Activated T-cell treated with anti-CD3 and anti-CD28 coated beads, Interleukin-2, amount 50 U/mL, for 24 hours (primary cell): ENCODE measurements around the gene IFT74.
A peak's percentile ranks its signal among the peaks of the same experiment; 100 is the strongest.

Source experiments
- DNase-seq: peaks from one replicate; pipeline ENCODE4 v3.0.0-alpha.2; 2020
- H3K27ac Mint-ChIP-seq: 2 replicates; pipeline ENCODE4 v1.8.0; 2020; ENCODE audit warnings: mild to moderate bottlenecking, mixed read lengths
- H3K27me3 Mint-ChIP-seq: 2 replicates; pipeline ENCODE4 v1.8.0; 2020; ENCODE audit warnings: mixed read lengths
- H3K36me3 Mint-ChIP-seq: 2 replicates; pipeline ENCODE4 v1.8.0; 2020; ENCODE audit warnings: low read depth, mixed read lengths
- H3K4me1 Mint-ChIP-seq: 2 replicates; pipeline ENCODE4 v1.8.0; 2020; ENCODE audit warnings: low read depth, mixed read lengths
- H3K4me3 Mint-ChIP-seq: 2 replicates; pipeline ENCODE4 v1.8.0; 2020; ENCODE audit warnings: mild to moderate bottlenecking, moderate library complexity, mixed read lengths
- H3K9me3 Mint-ChIP-seq: 2 replicates; pipeline ENCODE4 v1.8.0; 2020; ENCODE audit warnings: mixed read lengths

The IFT74 gene

DNA sequence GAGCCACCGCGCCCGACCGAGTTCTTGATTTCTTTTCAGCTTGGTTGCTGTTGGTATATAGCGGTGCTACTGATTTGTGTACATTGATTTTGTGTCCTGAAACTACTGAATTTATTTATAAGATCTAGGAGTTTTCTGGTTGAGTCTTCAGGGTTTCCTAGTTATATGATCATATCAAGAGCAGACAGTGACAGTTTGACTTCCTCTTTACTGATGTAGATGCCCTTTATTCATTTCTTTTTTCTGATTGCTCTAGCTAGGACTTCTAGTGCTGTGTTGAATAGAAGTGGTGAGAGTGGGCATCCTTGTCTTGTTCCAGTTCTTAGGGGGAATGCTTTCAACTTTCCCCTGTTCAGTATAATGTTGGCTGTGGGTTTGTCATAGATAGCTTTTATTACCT, 66.7 kb downstream of the IFT74 start:
- no peak overlapping the region for H3K4me3 Mint-ChIP-seq
- peaks cover 5% of the 10 kb centered on the region for H3K9me3 Mint-ChIP-seq
- H3K36me3 Mint-ChIP-seq, result peaks cover 49% of the 10 kb centered on the region
- no peaks in the 10 kb centered on the region for H3K27me3 Mint-ChIP-seq
- DNase-seq, result no peak
- no peak overlapping the region for H3K27ac Mint-ChIP-seq
- no peaks in the 10 kb centered on the region for H3K4me1 Mint-ChIP-seq

DNA sequence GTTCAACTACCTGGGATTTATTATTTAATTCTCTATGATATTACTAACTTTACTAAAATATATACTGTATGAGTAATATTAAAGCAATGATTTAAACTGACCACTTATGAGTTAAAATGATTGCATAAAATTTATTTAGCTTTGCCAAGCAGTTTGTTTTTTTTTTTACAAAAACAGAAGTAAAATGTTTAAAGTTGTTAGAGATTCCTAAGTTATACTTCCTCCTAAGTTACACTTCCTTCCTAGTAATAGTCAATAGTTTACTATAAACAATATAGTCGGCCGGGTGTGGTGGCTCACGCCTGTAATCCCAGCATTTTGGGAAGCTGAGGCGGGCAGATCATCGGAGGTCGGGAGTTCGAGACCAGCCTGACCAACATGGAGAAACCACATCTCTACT, 73.0 kb downstream of the IFT74 start:
- no peaks in the 10 kb centered on the region for H3K4me1 Mint-ChIP-seq
- H3K4me3 Mint-ChIP-seq, result no peak overlapping the region
- H3K36me3 Mint-ChIP-seq, result peaks cover 11% of the 10 kb centered on the region
- no peaks in the 10 kb centered on the region for H3K27me3 Mint-ChIP-seq
- H3K9me3 Mint-ChIP-seq, result peaks cover 5% of the 10 kb centered on the region
- no peak overlapping the region for H3K27ac Mint-ChIP-seq
- no peak for DNase-seq

DNA sequence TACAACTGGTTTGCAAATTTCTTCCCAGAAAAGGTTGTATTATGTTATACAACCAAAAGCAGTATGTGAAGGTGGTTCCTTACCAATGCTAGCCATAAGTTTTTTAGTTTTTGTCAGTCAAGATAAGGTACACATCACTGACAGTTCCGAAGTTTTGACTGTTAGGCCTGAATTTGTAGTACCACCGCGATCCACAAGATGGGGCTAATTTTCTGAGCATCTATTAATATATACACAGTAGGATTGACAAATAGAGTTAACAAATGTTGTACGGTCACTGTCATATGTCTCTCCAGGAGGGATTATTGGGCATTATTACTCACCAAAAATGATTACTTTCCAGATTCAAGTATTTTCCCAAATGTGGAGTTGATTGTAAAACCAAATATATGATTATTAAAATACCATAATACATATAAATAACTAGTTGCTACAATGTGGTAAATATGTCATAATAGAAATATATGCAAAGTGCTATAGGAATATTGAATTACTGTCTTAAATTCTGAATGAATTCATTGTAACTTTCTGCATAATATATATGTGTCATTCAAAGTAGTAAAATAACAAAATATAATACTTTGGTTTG, 77.7 kb downstream of the IFT74 start:
- H3K27me3 Mint-ChIP-seq, result no peaks in the 10 kb centered on the region
- H3K27ac Mint-ChIP-seq, result no peak overlapping the region
- H3K4me1 Mint-ChIP-seq, result no peaks in the 10 kb centered on the region
- H3K4me3 Mint-ChIP-seq, result no peak overlapping the region
- no peaks in the 10 kb centered on the region for H3K9me3 Mint-ChIP-seq
- peaks cover 16% of the 10 kb centered on the region for H3K36me3 Mint-ChIP-seq
- DNase-seq, result peak; percentile 51

DNA sequence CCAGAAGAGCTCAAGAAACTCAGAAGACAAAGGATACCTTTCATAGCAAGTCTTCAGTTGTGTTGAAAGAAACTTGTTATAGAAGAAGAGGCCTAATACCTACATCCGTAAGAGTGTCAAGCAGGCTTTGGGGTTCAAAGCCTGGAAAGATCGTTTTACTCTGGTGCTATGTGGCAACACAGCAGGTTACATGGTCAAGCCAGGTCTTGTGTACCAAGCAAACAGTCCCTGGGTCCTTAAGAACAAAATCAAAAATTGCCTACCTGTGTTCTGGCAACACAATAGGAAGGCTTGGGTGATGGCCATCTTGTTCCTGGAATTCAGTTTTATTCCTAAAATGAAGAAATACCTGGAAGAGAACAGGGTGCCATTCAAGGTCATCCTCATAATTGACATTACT, 81.3 kb downstream of the IFT74 start:
- Mint-ChIP-seq H3K4me1 (no peaks in the 10 kb centered on the region), H3K27ac (no peak overlapping the region), H3K4me3 (no peak overlapping the region), H3K27me3 (no peaks in the 10 kb centered on the region), H3K9me3 (no peaks in the 10 kb centered on the region), H3K36me3 (peaks cover 16% of the 10 kb centered on the region)
- DNase-seq, result no peak

DNA sequence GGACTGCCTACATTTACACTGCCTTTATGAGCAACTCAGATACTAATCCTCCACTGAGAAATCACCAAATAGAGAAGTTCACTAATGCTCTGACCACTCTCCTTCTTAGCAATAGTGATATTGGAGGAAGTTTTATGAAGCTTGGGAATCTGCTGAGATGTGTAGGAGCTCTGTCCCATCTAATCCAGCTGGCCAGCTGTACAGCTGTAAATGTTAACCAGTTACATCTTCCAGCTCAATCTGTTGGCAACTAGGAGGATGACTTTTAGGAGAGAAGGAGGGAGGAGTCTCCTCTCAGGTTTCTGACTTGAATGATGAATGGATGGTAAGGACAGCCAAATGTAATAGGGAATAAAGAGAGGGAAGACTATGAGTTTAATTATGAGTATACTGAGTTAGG, 85.5 kb downstream of the IFT74 start:
- Mint-ChIP-seq H3K9me3 (no peaks in the 10 kb centered on the region), H3K27ac (no peak overlapping the region), H3K36me3 (peaks cover 12% of the 10 kb centered on the region), H3K27me3 (no peaks in the 10 kb centered on the region), H3K4me3 (no peak overlapping the region), H3K4me1 (no peaks in the 10 kb centered on the region)
- DNase-seq, result no peak

DNA sequence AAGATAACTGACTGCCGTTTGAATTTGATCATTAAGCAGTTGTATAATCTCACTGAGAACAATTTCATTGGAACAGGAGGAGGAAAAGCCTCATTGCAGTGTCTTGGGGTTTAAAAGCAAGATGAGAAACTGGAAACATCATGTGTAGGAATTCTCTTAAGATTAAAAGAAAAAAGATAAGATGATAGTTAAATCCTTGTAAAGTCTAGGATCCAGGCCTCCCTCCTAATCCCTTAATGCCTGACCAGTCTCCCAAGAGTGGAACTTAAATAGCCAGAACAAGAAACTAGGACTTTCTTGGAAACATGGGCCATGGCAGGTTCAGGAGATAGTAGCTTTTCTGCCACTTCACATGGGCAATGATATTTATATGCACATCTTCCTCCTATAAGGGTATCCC, 86.3 kb downstream of the IFT74 start:
- H3K27me3 Mint-ChIP-seq, result no peaks in the 10 kb centered on the region
- no peak overlapping the region for H3K4me3 Mint-ChIP-seq
- no peak overlapping the region for H3K27ac Mint-ChIP-seq
- DNase-seq, result no peak
- peaks cover 7% of the 10 kb centered on the region for H3K36me3 Mint-ChIP-seq
- H3K9me3 Mint-ChIP-seq, result no peaks in the 10 kb centered on the region
- H3K4me1 Mint-ChIP-seq, result no peaks in the 10 kb centered on the region

DNA sequence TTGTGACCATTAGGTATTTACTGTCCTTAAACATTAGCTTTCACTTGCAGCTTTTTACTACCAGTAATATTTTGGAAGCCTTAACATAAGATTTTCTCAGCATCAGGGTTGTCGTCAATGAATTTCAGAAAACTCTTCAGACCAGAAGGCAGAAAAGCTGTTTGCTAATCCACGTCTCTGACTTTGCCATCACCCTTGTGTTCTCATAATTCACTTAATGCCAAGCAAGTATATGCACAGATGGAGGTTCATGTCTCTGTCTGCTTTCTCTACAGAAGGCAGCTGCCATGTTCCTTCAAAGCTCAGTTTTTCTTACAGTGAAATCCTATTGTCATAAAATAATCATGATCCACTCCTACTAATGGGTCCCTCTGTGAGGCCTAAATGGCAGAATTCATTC, 87.0 kb downstream of the IFT74 start:
- H3K9me3 Mint-ChIP-seq, result no peaks in the 10 kb centered on the region
- H3K36me3 Mint-ChIP-seq, result peaks cover 5% of the 10 kb centered on the region
- H3K4me1 Mint-ChIP-seq, result no peaks in the 10 kb centered on the region
- H3K27me3 Mint-ChIP-seq, result no peaks in the 10 kb centered on the region
- no peak overlapping the region for H3K27ac Mint-ChIP-seq
- H3K4me3 Mint-ChIP-seq, result no peak overlapping the region
- no peak for DNase-seq

DNA sequence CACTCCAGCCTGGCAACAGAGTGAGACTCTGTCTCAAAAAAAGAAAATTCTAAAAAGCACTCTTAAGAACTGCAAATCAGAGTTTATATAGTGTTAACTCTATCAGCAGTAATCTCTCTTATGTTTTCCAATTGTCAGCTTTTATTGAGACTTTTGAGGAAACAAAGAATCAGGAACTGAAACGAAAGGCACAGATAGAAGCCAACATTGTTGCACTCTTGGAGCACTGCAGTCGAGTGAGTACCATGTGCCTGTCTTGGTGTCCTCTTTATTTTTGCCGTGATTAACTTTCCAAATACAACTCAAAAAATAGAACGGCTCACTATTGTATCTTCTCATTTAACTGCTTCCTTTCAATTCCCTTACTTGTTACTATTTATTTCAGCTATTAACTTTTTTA, 90.9 kb downstream of the IFT74 start:
- no peaks in the 10 kb centered on the region for H3K4me1 Mint-ChIP-seq
- no peak for DNase-seq
- no peaks in the 10 kb centered on the region for H3K27me3 Mint-ChIP-seq
- no peak overlapping the region for H3K4me3 Mint-ChIP-seq
- H3K27ac Mint-ChIP-seq, result no peak overlapping the region
- H3K36me3 Mint-ChIP-seq, result peaks cover 21% of the 10 kb centered on the region
- no peaks in the 10 kb centered on the region for H3K9me3 Mint-ChIP-seq

DNA sequence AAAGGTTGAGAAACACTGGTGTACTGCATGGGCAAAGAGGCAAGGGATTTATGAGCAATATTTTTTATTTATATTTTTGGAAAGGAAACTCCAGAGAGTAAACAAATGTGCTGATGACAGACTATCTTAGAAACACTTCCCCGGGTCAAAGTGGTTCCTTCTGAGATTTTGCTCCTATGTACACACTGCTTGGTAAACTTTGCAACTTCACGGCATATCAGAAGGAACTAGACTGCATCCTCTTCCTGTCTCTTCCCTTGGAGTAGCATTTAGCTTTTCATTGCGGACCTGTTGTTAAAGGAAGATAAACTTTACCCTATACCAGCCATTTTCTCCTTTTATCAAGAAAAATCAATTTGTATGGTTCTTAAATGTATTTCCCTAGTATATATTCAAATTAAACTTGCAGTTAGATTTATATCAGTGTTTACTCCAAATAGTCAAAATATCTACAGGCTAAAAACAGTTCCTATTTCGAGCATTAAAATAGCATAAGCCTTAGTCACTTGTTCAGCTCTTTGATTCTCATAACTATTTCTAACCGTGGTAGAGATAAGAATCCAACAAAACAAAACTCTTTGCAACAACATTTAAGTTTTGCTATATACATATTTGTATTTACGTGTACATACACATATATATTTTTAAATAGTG, 97.3 kb downstream of the IFT74 start:
- no peak for DNase-seq
- Mint-ChIP-seq H3K9me3 (no peaks in the 10 kb centered on the region), H3K36me3 (peaks cover 32% of the 10 kb centered on the region), H3K4me3 (no peak overlapping the region), H3K4me1 (no peaks in the 10 kb centered on the region), H3K27ac (no peak overlapping the region), H3K27me3 (no peaks in the 10 kb centered on the region)

DNA sequence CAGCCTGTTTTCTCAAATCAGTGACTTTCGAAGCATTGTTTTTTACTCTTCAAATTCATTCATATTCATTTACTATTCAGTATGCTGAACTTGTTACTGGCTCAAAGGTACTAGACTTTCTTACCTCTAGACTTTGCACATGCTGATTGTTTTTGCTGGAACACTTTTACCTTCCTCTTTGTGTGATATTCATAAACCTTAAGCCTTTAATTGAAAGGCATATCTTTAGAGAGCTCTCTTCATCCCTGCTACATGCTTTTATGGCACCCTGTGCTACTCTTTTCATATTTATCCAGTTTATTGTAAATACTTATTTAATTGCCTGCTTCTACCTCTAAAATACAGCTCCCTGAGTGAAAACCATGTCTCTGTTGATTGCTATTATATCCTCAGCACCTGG, 97.9 kb downstream of the IFT74 start:
- H3K27me3 Mint-ChIP-seq, result no peaks in the 10 kb centered on the region
- peaks cover 28% of the 10 kb centered on the region for H3K36me3 Mint-ChIP-seq
- no peaks in the 10 kb centered on the region for H3K4me1 Mint-ChIP-seq
- no peak overlapping the region for H3K27ac Mint-ChIP-seq
- H3K4me3 Mint-ChIP-seq, result no peak overlapping the region
- H3K9me3 Mint-ChIP-seq, result no peaks in the 10 kb centered on the region
- DNase-seq, result no peak

DNA sequence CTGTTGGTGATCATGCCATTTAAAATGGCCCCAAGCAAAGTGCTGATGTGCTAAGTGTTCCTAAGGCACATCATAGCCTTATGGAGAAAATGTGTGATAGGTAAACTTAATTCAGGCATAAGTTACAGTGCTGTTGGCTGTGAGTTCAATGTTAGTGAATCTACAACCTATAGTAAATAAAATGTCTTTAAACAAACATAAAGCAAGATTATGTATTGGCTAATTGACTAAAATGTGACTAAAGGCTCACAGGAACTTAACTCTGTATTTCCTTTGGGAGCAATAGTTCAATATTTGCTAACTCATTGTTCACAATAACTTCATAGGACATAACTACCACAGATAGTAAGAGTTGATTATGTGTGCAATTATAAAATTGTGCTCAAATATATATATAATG, 98.6 kb downstream of the IFT74 start:
- H3K4me3 Mint-ChIP-seq, result no peak overlapping the region
- H3K9me3 Mint-ChIP-seq, result no peaks in the 10 kb centered on the region
- H3K36me3 Mint-ChIP-seq, result peaks cover 31% of the 10 kb centered on the region
- H3K4me1 Mint-ChIP-seq, result no peaks in the 10 kb centered on the region
- no peaks in the 10 kb centered on the region for H3K27me3 Mint-ChIP-seq
- no peak for DNase-seq
- H3K27ac Mint-ChIP-seq, result no peak overlapping the region

DNA sequence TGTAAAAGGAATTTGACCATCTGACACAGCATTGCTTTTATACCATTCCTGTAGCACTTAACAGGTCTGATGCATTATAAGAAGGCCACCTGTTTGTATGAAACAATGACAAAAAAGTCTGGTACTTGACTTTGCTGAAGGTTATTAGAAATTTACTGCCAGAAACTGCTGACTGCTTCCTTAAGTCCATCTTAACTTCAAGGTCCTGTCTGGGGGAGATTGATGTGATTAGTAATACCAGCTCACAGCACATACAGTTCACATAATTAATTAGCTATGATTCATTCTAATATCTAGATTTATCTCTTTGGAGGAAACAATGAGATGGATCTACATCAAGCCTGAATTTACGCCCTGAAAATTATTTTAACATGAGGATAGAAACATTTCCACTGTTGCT, 103.2 kb downstream of the IFT74 start:
- no peak for DNase-seq
- Mint-ChIP-seq H3K27ac (no peak overlapping the region), H3K4me1 (no peaks in the 10 kb centered on the region), H3K36me3 (peaks cover 27% of the 10 kb centered on the region), H3K27me3 (no peaks in the 10 kb centered on the region), H3K9me3 (no peaks in the 10 kb centered on the region), H3K4me3 (no peak overlapping the region)

DNA sequence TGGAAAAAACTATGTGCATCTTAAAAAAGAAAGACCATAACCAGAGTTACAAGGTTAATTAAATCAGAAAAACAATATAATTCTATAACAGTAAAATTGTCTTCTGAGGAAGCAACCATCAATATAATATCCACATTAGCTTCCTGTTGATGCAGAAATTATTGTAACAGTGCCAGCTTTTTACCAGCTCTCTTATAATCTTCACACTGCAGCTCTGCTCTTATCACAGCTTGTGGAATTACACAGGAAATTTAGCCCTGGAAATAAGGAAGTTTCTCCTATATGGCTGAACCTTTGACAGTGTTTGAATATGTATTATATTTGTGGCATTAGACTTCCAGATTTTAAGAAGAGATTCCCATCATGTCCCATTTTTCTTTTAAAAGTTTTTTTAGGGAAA, 103.7 kb downstream of the IFT74 start:
- H3K4me3 Mint-ChIP-seq, result no peak overlapping the region
- H3K36me3 Mint-ChIP-seq, result peaks cover 27% of the 10 kb centered on the region
- H3K27ac Mint-ChIP-seq, result no peak overlapping the region
- no peaks in the 10 kb centered on the region for H3K9me3 Mint-ChIP-seq
- H3K4me1 Mint-ChIP-seq, result no peaks in the 10 kb centered on the region
- no peak for DNase-seq
- H3K27me3 Mint-ChIP-seq, result no peaks in the 10 kb centered on the region

DNA sequence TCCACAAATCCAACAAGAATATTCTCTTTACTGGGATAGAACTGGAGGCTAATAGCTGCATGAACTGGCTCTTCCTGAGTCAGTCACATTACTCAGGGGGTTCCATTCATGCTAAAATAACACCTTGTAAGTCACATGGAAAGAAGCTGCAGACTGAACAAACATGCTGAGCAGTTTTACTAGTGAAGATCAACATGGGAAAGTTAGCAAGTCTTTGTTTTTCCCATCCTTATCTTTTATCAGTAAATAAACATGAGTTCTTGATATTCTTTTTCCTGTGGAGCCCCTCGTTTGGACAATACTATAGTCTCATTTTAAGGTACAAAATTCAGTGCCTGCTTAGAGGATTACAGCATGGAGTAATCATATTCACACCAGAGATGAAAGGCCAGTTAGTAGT, 109.1 kb downstream of the IFT74 start:
- no peak for DNase-seq
- Mint-ChIP-seq H3K9me3 (no peaks in the 10 kb centered on the region), H3K27ac (no peak overlapping the region), H3K27me3 (no peaks in the 10 kb centered on the region), H3K4me1 (no peaks in the 10 kb centered on the region), H3K36me3 (peaks cover 11% of the 10 kb centered on the region), H3K4me3 (no peak overlapping the region)

DNA sequence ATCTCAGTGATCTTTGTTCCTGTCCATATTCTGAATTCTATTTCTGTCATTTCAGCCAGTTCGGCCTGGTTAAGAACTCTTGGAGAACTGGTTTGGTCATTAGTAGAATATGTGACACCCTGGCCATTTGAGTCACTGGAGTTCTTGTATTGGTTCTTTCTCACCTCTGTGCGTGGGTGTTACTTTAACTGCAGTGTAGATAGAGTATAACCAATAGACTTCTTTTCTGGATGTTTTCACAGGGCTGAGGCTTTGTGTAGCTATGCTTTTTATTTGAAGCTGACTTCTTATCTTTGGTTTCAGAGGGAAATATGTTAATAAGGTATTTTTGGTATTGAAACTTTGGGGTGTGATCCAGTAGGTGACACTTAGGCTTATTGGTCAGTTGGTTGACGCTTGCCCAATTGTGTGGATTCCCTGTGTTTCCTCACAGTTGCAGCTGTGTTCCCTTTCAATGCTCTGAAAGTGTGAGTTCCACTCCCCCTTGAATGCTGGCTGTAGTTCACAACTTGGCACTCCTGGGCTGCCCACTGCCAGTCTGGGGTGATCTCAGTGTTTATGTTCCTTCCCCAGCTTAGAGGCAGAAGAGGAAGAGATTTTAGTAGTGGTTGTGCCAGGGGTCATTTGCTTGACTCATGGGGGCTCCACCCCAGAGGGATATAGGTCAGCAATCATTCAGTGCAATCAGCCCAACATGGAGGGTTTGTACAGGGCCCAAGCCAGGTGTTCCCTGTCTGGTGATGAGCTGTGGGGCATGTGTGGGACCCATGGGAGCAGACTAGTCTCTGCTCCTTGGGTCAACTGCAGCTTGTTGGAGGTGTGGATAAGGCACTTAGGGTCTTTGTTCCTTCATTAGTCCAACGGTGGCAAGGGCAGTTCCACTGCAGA, 117.9 kb downstream of the IFT74 start:
- Mint-ChIP-seq H3K4me1 (no peaks in the 10 kb centered on the region), H3K9me3 (no peaks in the 10 kb centered on the region), H3K27me3 (no peaks in the 10 kb centered on the region), H3K4me3 (no peak overlapping the region), H3K36me3 (peaks cover 7% of the 10 kb centered on the region), H3K27ac (no peak overlapping the region)
- no peak for DNase-seq
